ENCODE data around the gene ETFBKMT.

The ETFBKMT gene

DNA sequence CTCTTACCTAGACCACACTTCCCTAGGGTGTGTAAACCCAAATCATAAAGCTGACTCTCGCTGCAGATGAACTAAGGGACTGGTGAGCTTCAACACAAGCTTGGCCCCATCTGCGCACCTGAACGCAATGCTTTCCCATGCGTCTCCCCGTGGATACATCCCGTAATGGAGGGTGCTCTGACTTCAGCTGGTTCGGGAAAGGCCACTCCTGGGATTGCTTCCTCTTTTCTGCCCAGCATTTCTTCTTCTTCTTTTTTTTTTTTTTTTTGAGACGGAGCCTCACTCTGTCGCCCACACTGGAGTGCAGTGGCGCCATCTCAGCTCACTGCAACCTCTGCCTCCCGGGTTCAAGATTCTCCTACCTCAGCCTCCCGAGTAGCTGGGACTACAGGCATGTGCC is 27.7 kb upstream of the ETFBKMT start:
- no peaks in the 10 kb centered on the region for H3K4me1 ChIP-seq (ENCODE audit: insufficient read depth, low read length)
- H3K79me2 ChIP-seq (ENCODE audit: insufficient read depth, low read length): no peaks in the 10 kb centered on the region
- no peak overlapping the region for H3K4me3 ChIP-seq (ENCODE audit: low read depth in 1 of 2, low read length in 2 of 2)
- H3K4me2 ChIP-seq (ENCODE audit: insufficient read depth, low read length): no peak overlapping the region
- H2AFZ ChIP-seq (ENCODE audit: low read depth, low read length): no peak overlapping the region
- TF ChIP-seq CTCF (IDR thresholded peaks at IDR 0.05; ENCODE audit: borderline replicate concordance, extremely low read depth, low read length, poor library complexity, severe bottlenecking): no peak
- TF ChIP-seq EZH2 (IDR thresholded peaks at IDR 0.05; ENCODE audit: borderline replicate concordance, low read depth, low read length, severe bottlenecking): no peak
- H3K36me3 ChIP-seq (ENCODE audit: insufficient read depth, low read length): no peaks in the 10 kb centered on the region
- no peak overlapping the region for H3K9ac ChIP-seq (ENCODE audit: low read depth, low read length)
- no peaks in the 10 kb centered on the region for H4K20me1 ChIP-seq (ENCODE audit: insufficient read depth, low read length)
- peaks cover 4% of the 10 kb centered on the region for H3K27me3 ChIP-seq (ENCODE audit: insufficient read depth, low read length, poor library complexity)
- DNase-seq: no peak
- no peak for ATAC-seq (ENCODE audit: insufficient read depth, low read depth)
- no peak overlapping the region for H3K27ac ChIP-seq (ENCODE audit: low read length)
- no peaks in the 10 kb centered on the region for H3K9me3 ChIP-seq (ENCODE audit: insufficient read depth, low read length, severe bottlenecking)

DNA sequence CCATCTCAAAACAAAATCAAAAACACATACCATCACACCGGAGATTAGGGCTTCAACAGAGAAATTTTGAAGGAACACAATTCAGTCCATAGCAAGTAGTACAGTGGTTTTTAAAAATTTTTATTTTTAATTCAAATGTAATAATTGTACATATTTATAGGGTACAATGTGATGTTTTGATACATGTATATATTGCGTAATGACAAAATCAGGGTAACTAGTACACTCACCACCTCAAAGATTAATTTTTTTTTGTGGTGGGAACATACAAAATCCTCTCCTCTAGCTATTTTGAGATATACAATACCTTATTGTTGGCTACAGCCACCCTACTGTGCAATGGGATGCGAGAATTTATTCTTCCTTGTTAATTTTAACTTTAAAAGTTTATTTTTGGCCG is 26.0 kb upstream of the ETFBKMT start:
- H3K4me2 ChIP-seq (ENCODE audit: insufficient read depth, low read length): no peak overlapping the region
- TF ChIP-seq EZH2 (IDR thresholded peaks at IDR 0.05; ENCODE audit: borderline replicate concordance, low read depth, low read length, severe bottlenecking) (no peak), CTCF (IDR thresholded peaks at IDR 0.05; ENCODE audit: borderline replicate concordance, extremely low read depth, low read length, poor library complexity, severe bottlenecking) (no peak)
- H4K20me1 ChIP-seq (ENCODE audit: insufficient read depth, low read length): no peaks in the 10 kb centered on the region
- H2AFZ ChIP-seq (ENCODE audit: low read depth, low read length): no peak overlapping the region
- no peaks in the 10 kb centered on the region for H3K36me3 ChIP-seq (ENCODE audit: insufficient read depth, low read length)
- H3K27me3 ChIP-seq (ENCODE audit: insufficient read depth, low read length, poor library complexity): peaks cover 4% of the 10 kb centered on the region
- H3K9ac ChIP-seq (ENCODE audit: low read depth, low read length): no peak overlapping the region
- no peaks in the 10 kb centered on the region for H3K4me1 ChIP-seq (ENCODE audit: insufficient read depth, low read length)
- no peak overlapping the region for H3K27ac ChIP-seq (ENCODE audit: low read length)
- DNase-seq (no peak), ATAC-seq (ENCODE audit: insufficient read depth, low read depth) (no peak)
- H3K79me2 ChIP-seq (ENCODE audit: insufficient read depth, low read length): no peaks in the 10 kb centered on the region
- no peak overlapping the region for H3K4me3 ChIP-seq (ENCODE audit: low read depth in 1 of 2, low read length in 2 of 2)
- no peaks in the 10 kb centered on the region for H3K9me3 ChIP-seq (ENCODE audit: insufficient read depth, low read length, severe bottlenecking)

GRCh38 chr12:31634620-31635019 is 24.9 kb upstream of the ETFBKMT start:
- H3K79me2 ChIP-seq (ENCODE audit: insufficient read depth, low read length): no peaks in the 10 kb centered on the region
- TF ChIP-seq EZH2 (IDR thresholded peaks at IDR 0.05; ENCODE audit: borderline replicate concordance, low read depth, low read length, severe bottlenecking): no peak
- TF ChIP-seq CTCF (IDR thresholded peaks at IDR 0.05; ENCODE audit: borderline replicate concordance, extremely low read depth, low read length, poor library complexity, severe bottlenecking): no peak
- H3K9me3 ChIP-seq (ENCODE audit: insufficient read depth, low read length, severe bottlenecking): no peaks in the 10 kb centered on the region
- H2AFZ ChIP-seq (ENCODE audit: low read depth, low read length): no peak overlapping the region
- no peak for ATAC-seq (ENCODE audit: insufficient read depth, low read depth)
- H3K27ac ChIP-seq (ENCODE audit: low read length): no peak overlapping the region
- H3K4me1 ChIP-seq (ENCODE audit: insufficient read depth, low read length): no peaks in the 10 kb centered on the region
- H3K36me3 ChIP-seq (ENCODE audit: insufficient read depth, low read length): no peaks in the 10 kb centered on the region
- H3K27me3 ChIP-seq (ENCODE audit: insufficient read depth, low read length, poor library complexity): peaks cover 4% of the 10 kb centered on the region
- H4K20me1 ChIP-seq (ENCODE audit: insufficient read depth, low read length): no peaks in the 10 kb centered on the region
- no peak overlapping the region for H3K4me3 ChIP-seq (ENCODE audit: low read depth in 1 of 2, low read length in 2 of 2)
- no peak overlapping the region for H3K9ac ChIP-seq (ENCODE audit: low read depth, low read length)
- no peak overlapping the region for H3K4me2 ChIP-seq (ENCODE audit: insufficient read depth, low read length)
- no peak for DNase-seq

GRCh38 chr12:31641509-31642090 is 17.9 kb upstream of the ETFBKMT start:
- no peak for TF ChIP-seq EZH2 (IDR thresholded peaks at IDR 0.05; ENCODE audit: borderline replicate concordance, low read depth, low read length, severe bottlenecking)
- no peak for TF ChIP-seq CTCF (IDR thresholded peaks at IDR 0.05; ENCODE audit: borderline replicate concordance, extremely low read depth, low read length, poor library complexity, severe bottlenecking)
- no peak for DNase-seq

More at GRCh38 chr12:31641509-31642090, 17.9 kb upstream of the ETFBKMT start:
- H3K79me2 ChIP-seq (ENCODE audit: insufficient read depth, low read length): no peaks in the 10 kb centered on the region
- no peaks in the 10 kb centered on the region for H3K9me3 ChIP-seq (ENCODE audit: insufficient read depth, low read length, severe bottlenecking)
- no peaks in the 10 kb centered on the region for H3K36me3 ChIP-seq (ENCODE audit: insufficient read depth, low read length)
- no peaks in the 10 kb centered on the region for H4K20me1 ChIP-seq (ENCODE audit: insufficient read depth, low read length)
- ATAC-seq (ENCODE audit: insufficient read depth, low read depth): no peak
- H3K4me2 ChIP-seq (ENCODE audit: insufficient read depth, low read length): no peak overlapping the region
- no peak overlapping the region for H3K4me3 ChIP-seq (ENCODE audit: low read depth in 1 of 2, low read length in 2 of 2)
- no peak overlapping the region for H3K9ac ChIP-seq (ENCODE audit: low read depth, low read length)
- H3K4me1 ChIP-seq (ENCODE audit: insufficient read depth, low read length): no peaks in the 10 kb centered on the region
- no peak overlapping the region for H2AFZ ChIP-seq (ENCODE audit: low read depth, low read length)
- no peak overlapping the region for H3K27ac ChIP-seq (ENCODE audit: low read length)
- H3K27me3 ChIP-seq (ENCODE audit: insufficient read depth, low read length, poor library complexity): peaks cover 9% of the 10 kb centered on the region

Data from DND-41 (cell line).